GM19328 (cell line): Measurements from ENCODE around the gene WNT11.
A peak's percentile ranks its signal among the peaks of the same experiment; 100 is the strongest.

Experiments used
- ATAC-seq: cut with Tn5 transposase; IDR thresholded peaks from one replicate; pipeline ENCODE4 v1.9.1; 2021; ENCODE audit warnings: mild to moderate bottlenecking, moderate library complexity; ENCODE audit not compliant: unreplicated experiment

The WNT11 gene

DNA sequence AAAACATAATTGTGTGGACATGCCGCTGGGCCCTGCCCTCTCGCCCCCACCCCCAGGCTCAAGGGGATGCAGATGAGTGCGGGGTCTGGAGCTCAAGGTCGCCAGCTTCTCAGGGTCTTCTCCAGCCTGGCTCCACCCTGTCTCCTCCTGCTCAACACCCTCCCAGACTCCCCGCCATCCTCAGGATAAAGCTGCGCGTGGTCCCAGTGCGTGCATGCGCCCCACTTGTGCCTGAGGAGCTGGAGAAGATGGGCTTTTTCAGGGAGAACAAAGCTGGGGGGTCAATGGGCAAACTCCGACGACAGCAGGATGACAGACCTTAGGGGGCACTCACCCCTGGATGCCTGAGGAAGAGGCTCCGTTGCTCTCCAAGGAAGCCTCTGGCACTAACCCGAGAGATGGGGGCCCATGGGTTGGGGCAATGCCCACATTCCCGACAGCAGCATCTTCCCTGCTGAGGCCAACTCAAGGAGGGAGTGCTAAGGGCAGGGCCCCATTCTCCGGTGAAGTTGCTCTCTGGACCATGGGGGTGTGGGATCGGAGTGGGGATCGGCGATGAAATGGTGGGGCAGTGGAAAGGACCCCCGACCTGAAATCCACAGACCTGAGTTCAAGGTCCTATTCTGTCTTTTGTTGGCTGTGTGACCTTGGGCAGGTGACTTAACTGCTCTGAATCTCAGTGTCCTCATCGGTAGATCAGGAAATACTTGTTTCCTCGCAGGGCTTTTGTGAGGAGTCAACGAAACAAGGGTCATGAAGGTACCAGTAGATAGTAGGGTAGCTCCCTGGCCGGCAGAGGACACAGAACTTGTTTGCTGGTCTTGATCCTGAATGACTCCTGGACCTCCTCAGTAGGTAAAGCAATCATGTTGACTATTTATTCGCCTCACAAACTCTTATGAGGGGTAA, 47.7 kb downstream of the WNT11 start:
- ATAC-seq, result no peak

- no peak for ATAC-seq
Measured at GRCh38 chr11:76157891-76158290, 48.4 kb downstream of the WNT11 start.

DNA sequence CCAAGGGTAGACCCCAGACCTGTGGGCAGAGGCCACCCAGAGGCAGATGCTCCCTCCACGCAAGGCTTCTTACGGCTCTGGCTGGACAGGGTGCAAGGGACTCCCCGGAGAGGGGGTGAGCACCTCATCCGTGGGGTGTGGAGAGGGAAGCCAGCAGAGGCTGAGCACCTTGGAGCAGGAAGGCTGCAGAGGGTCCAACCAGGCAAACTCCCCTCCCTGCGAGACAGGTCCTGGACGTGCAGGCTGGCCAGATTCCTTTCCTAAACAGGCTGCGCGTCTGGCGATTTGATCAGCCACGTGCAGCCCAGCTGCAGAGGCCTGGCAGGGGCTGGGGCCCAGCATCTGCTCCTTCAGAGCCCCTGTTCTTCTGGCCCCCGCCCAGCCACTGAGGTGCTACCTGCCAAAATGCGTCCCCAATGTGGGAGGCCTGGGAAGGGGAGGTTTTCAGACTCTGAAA, 49.3 kb downstream of the WNT11 start:
- no peak for ATAC-seq

- no peak for ATAC-seq
Measured at GRCh38 chr11:76155500-76156227, 50.6 kb downstream of the WNT11 start.

- ATAC-seq, result no peak
Measured at GRCh38 chr11:76153571-76153923, 52.8 kb downstream of the WNT11 start.

GRCh38 chr11:76152741-76153570, 53.3 kb downstream of the WNT11 start:
- ATAC-seq, result peak; percentile 59

- peak; percentile 52 for ATAC-seq
Measured at GRCh38 chr11:76152086-76152681, 54.1 kb downstream of the WNT11 start.

- ATAC-seq, result no peak
Measured at GRCh38 chr11:76151556-76152085, 54.7 kb downstream of the WNT11 start.

GRCh38 chr11:76150141-76150540, 56.2 kb downstream of the WNT11 start:
- ATAC-seq, result no peak

DNA sequence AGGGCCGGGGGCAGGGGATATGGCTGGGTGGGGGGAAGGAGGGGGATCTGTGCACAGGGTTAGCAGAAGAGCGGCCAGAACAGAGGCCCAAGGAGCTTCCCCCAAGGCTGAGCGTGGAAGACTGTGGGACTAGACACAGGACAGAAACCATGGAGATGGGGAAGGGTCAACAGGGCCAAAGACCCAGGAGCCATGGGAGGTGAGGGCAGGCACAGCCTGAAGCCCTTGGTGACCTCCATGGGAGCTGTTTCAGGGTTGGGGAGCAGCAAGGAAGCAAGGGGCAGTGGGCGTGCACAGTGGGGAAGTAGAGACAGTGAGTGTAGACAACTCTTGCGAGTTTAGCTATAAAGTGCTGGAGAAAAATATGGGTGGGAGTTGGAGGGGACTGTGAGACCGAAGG, 56.6 kb downstream of the WNT11 start:
- no peak for ATAC-seq

- no peak for ATAC-seq
Measured at GRCh38 chr11:76148941-76149613, 57.2 kb downstream of the WNT11 start.

DNA sequence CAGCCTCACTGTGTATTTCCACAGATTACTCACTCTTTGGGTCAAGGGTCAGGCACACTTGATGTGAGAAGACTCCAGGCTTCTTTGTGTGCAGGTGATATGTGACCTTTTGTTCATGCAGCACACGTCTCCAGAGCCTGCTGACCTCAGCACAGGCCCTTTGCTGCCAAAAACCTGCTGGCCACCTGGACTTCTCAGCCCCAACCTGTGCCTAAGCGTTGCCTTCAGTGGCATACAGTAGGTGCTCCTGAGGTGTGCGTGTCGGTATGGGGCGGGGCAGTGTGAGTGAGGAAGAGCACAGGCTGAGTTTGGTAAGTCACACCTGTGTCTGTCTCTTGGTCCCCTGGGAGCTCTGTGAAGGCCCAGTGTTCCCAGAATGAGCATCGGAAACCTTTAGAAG, 58.1 kb downstream of the WNT11 start:
- ATAC-seq, result no peak

- ATAC-seq, result no peak
Measured at GRCh38 chr11:76147106-76147740, 59.1 kb downstream of the WNT11 start.

DNA sequence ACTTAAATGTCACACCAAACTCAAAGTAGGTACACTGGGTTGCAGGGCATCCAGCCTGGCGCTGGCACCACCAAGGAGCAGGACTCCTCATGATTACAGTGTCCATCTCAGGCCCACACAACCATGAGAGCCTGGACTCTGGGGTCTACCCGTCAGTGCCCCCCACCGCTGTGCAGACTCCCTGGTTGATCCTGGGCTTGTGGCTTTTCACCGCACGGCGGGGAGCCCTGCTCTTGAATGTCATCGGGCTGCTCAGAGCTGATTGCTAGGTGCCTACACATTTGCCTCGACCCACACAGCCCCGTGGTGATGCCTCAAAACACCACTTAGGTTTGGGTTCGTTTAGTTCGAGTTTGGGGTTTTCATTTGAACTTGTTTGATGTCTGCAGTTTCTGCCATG, 63.0 kb downstream of the WNT11 start:
- no peak for ATAC-seq

GRCh38 chr11:76141901-76142588, 64.3 kb downstream of the WNT11 start:
- no peak for ATAC-seq

GRCh38 chr11:76140912-76141574, 65.3 kb downstream of the WNT11 start:
- no peak for ATAC-seq

DNA sequence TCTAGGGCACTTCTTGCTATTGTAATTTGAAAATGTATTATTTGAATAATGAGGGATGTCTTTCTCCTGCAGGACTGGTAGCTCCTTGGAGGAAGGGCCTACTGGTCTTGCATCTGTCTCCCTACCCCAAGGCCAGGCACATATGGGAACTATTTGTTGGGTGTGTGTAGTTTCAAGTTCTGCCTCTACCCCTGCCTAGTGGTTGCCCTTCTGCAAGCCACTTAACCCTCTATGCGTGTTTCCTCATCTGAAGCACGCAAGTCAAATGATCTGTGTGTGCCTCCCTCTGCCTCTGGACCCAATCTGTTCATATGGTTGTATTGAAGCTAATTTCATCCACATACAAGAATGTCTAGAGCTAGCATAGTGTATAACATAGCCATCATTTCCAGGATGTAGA, 67.0 kb downstream of the WNT11 start:
- ATAC-seq, result no peak
